ENCODE results near the gene BPIFB6.

BPIFB6 gene

GRCh38 chr20:33083544-33084340, 52.3 kb downstream of the BPIFB6 start:
- no peak for DNase-seq

- DNase-seq = no peak
These were observed 53.3 kb downstream of the BPIFB6 start for GRCh38 chr20:33084722-33085121.

GRCh38 chr20:33086052-33086722, 54.7 kb downstream of the BPIFB6 start:
- no peak for DNase-seq

- no peak for DNase-seq
These were observed 59.7 kb downstream of the BPIFB6 start for GRCh38 chr20:33091147-33091546.

- no peak for DNase-seq
These were observed 60.2 kb downstream of the BPIFB6 start for GRCh38 chr20:33091693-33092092.

- no peak for DNase-seq
These were observed 60.9 kb downstream of the BPIFB6 start for GRCh38 chr20:33092361-33092760.

- no peak for DNase-seq
These were observed 61.6 kb downstream of the BPIFB6 start for GRCh38 chr20:33093074-33093473.

GRCh38 chr20:33093582-33093981, 62.1 kb downstream of the BPIFB6 start:
- DNase-seq = no peak

Data from amygdala (tissue), 56 donors.